ENCODE data around the gene RNF169.

DNA sequence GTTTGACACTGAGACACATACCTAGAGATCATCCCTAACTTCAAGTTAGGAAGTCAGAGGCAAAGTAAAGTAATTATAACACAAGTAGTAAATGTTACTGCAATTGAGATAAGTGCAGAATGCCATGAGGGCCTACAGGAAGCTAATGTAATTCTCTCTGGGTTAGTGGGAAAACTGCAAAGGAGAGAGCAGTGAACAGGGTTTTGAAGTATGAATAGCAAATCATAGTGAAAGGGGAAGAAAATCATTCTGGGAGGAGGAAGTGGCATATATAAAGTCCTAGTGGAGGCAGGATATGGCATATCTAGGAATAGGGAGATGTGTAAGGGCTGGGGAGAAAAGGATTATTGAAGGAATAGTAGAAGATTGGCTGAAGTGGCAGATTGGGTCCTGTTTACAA lies 27.9 kb downstream of the RNF169 start:
- TF ChIP-seq, protein P1, sequence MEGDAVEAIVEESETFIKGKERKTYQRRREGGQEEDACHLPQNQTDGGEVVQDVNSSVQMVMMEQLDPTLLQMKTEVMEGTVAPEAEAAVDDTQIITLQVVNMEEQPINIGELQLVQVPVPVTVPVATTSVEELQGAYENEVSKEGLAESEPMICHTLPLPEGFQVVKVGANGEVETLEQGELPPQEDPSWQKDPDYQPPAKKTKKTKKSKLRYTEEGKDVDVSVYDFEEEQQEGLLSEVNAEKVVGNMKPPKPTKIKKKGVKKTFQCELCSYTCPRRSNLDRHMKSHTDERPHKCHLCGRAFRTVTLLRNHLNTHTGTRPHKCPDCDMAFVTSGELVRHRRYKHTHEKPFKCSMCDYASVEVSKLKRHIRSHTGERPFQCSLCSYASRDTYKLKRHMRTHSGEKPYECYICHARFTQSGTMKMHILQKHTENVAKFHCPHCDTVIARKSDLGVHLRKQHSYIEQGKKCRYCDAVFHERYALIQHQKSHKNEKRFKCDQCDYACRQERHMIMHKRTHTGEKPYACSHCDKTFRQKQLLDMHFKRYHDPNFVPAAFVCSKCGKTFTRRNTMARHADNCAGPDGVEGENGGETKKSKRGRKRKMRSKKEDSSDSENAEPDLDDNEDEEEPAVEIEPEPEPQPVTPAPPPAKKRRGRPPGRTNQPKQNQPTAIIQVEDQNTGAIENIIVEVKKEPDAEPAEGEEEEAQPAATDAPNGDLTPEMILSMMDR (IDR thresholded peaks at IDR 0.05) = no peak
- no peak for TF ChIP-seq ZFX (IDR thresholded peaks at IDR 0.05; ENCODE audit: borderline replicate concordance)
